ENCODE measurements around the gene TVP23C. TPM values are rescaled to one million over a fixed set of nuclear protein-coding genes. Genes with fewer than 3 reads are reported as not detected.
"Not testable (repeated sequence)": the region's sequence is repeated elsewhere in the genome, so short reads cannot be mapped to it uniquely, and the experiment has no call there.

The TVP23C gene
- total RNA-seq, 1 experiment from 2014 or later = 15.3 TPM

DNA sequence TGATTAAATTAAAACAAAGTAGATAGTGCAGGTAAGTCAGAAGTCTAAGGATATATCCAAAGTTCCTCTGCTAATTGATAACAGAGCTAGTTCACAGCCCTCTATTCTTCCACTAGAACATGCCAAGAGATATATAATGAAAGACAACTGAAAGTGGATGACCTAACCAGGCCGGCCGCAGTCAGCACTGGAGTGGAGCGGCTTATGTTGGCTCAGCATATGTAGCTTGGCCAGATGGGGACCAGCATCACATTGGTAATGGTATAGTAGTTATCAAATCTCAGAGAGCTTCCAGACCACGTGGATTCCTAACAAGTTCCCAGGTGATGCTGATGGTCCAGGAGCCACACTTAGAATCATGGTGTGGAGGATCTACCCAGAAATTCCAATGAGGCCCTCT, 18.2 kb upstream of the TVP23C start:
- H3K4me3 ChIP-seq (ENCODE audit: low read depth, low read length); H3K4me1 Mint-ChIP-seq (ENCODE audit: low read depth, unreplicated experiment); POLR2A ChIA-PET; H3K27me3 Mint-ChIP-seq (ENCODE audit: insufficient read depth, unreplicated experiment); DNase-seq; H3K36me3 Mint-ChIP-seq (ENCODE audit: insufficient read depth, unreplicated experiment); H3K9me3 Mint-ChIP-seq (ENCODE audit: unreplicated experiment); H3K27me3 ChIP-seq (replicated peaks; ENCODE audit: control insufficient read depth, insufficient read depth, low read length); H3K4me3 Mint-ChIP-seq (ENCODE audit: unreplicated experiment); intact Hi-C loops (cut with micrococcal nuclease; ENCODE audit: unreplicated experiment); H3K4me1 ChIP-seq; H3K27ac Mint-ChIP-seq (ENCODE audit: unreplicated experiment); BruUV-seq (replicated peaks); H3K36me3 ChIP-seq (ENCODE audit: control insufficient read depth, insufficient read depth, low read length); CTCF ChIA-PET; H3K9me3 ChIP-seq: not testable (repeated sequence)

DNA sequence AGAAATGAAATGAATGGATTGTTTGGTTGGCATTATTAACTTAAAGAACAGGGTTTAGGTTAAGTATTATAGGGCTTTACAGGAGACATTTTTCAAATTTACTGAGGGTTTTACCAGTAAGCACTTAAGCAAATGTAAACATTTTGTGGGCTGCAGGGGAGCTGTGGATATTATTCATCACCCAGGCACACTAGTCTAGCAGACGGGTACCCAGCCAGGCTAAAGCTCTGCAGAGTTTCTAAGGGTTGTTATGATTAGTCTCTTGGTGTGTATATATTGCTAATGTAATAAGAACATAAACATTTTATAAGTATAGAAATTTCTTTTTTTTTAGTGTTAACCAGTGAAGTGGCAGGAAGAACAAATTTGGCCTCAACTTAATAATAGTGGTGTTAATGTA, 13.6 kb upstream of the TVP23C start:
- CTCF ChIA-PET; H3K9me3 Mint-ChIP-seq (ENCODE audit: unreplicated experiment); H3K27me3 ChIP-seq (replicated peaks; ENCODE audit: control insufficient read depth, insufficient read depth, low read length); POLR2A ChIA-PET; DNase-seq; H3K4me3 ChIP-seq (ENCODE audit: low read depth, low read length); H3K36me3 ChIP-seq (ENCODE audit: control insufficient read depth, insufficient read depth, low read length); H3K4me3 Mint-ChIP-seq (ENCODE audit: unreplicated experiment); H3K36me3 Mint-ChIP-seq (ENCODE audit: insufficient read depth, unreplicated experiment); H3K27me3 Mint-ChIP-seq (ENCODE audit: insufficient read depth, unreplicated experiment); H3K27ac Mint-ChIP-seq (ENCODE audit: unreplicated experiment); intact Hi-C loops (cut with micrococcal nuclease; ENCODE audit: unreplicated experiment); H3K9me3 ChIP-seq; H3K4me1 Mint-ChIP-seq (ENCODE audit: low read depth, unreplicated experiment); BruUV-seq (replicated peaks); H3K4me1 ChIP-seq: not testable (repeated sequence)

- intact Hi-C loops (cut with micrococcal nuclease; ENCODE audit: unreplicated experiment); H3K27me3 ChIP-seq (replicated peaks; ENCODE audit: control insufficient read depth, insufficient read depth, low read length); H3K36me3 ChIP-seq (ENCODE audit: control insufficient read depth, insufficient read depth, low read length); H3K27ac Mint-ChIP-seq (ENCODE audit: unreplicated experiment); H3K9me3 ChIP-seq; DNase-seq; CTCF ChIA-PET; H3K4me1 ChIP-seq; H3K4me3 ChIP-seq (ENCODE audit: low read depth, low read length); POLR2A ChIA-PET; BruUV-seq (replicated peaks); H3K27me3 Mint-ChIP-seq (ENCODE audit: insufficient read depth, unreplicated experiment); H3K4me3 Mint-ChIP-seq (ENCODE audit: unreplicated experiment); H3K9me3 Mint-ChIP-seq (ENCODE audit: unreplicated experiment); H3K36me3 Mint-ChIP-seq (ENCODE audit: insufficient read depth, unreplicated experiment); H3K4me1 Mint-ChIP-seq (ENCODE audit: low read depth, unreplicated experiment): not testable (repeated sequence)
These were observed 11.4 kb upstream of the TVP23C start for GRCh38 chr17:15574660-15575059.

- H3K27me3 Mint-ChIP-seq (ENCODE audit: insufficient read depth, unreplicated experiment); H3K9me3 Mint-ChIP-seq (ENCODE audit: unreplicated experiment); H3K9me3 ChIP-seq; DNase-seq; H3K4me1 ChIP-seq; H3K27me3 ChIP-seq (replicated peaks; ENCODE audit: control insufficient read depth, insufficient read depth, low read length); H3K4me3 ChIP-seq (ENCODE audit: low read depth, low read length); intact Hi-C loops (cut with micrococcal nuclease; ENCODE audit: unreplicated experiment); CTCF ChIA-PET; H3K27ac Mint-ChIP-seq (ENCODE audit: unreplicated experiment); H3K4me3 Mint-ChIP-seq (ENCODE audit: unreplicated experiment); POLR2A ChIA-PET; H3K36me3 Mint-ChIP-seq (ENCODE audit: insufficient read depth, unreplicated experiment); H3K4me1 Mint-ChIP-seq (ENCODE audit: low read depth, unreplicated experiment); BruUV-seq (replicated peaks); H3K36me3 ChIP-seq (ENCODE audit: control insufficient read depth, insufficient read depth, low read length): not testable (repeated sequence)
These were observed 10.6 kb upstream of the TVP23C start for GRCh38 chr17:15573870-15574269.

DNA sequence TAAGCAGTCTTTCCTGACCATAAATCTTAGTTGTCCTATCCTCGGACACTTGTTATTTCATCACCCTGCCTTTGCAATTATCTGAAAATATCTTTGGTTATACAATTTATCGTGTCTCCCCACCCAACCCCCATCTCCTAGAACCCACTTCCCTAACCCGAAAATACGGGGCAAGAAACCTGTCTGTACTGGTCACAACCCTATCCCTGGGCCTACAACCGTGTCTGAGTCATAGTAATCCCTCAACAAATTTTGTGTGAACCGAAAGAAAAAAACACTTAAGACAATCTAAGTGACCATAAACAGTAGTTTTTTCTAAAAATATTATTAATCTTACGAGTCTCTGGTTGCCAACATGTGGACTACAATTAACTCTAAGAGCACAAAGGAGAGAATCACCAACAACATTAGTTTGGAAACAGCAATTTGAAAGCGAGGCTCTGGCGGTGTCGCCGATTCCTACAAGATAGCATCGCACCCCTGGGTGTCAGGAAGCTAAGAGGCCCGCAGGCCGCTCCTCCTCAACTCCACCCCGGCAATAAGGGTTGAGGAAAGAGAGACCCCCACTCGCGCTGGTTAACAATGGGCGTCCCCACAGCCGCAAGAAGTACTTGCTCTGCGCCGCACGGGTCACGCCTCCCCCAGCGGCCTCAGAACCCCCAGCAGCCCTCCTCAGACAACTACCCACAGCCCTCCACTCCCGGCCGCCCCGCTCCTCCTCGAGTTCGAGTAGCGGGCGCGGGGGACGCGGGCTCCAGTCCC, 489 bp downstream of the TVP23C start:
- Mint-ChIP-seq H3K36me3 (ENCODE audit: insufficient read depth, unreplicated experiment) (peaks cover 12% of the 10 kb centered on the region), H3K4me3 (ENCODE audit: unreplicated experiment) (peak overlapping the region; percentile 80), H3K27ac (ENCODE audit: unreplicated experiment) (peak overlapping the region; percentile 89), H3K4me1 (ENCODE audit: low read depth, unreplicated experiment) (peaks cover 13% of the 10 kb centered on the region)
- intact Hi-C loops (cut with micrococcal nuclease; ENCODE audit: unreplicated experiment); BruUV-seq (replicated peaks); POLR2A ChIA-PET; H3K27me3 Mint-ChIP-seq (ENCODE audit: insufficient read depth, unreplicated experiment); H3K4me1 ChIP-seq; CTCF ChIA-PET; H3K9me3 ChIP-seq; DNase-seq; H3K9me3 Mint-ChIP-seq (ENCODE audit: unreplicated experiment); H3K36me3 ChIP-seq (ENCODE audit: control insufficient read depth, insufficient read depth, low read length); H3K27me3 ChIP-seq (replicated peaks; ENCODE audit: control insufficient read depth, insufficient read depth, low read length): not testable (repeated sequence)
- peak overlapping the region; percentile 54 for H3K4me3 ChIP-seq (ENCODE audit: low read depth, low read length)

DNA sequence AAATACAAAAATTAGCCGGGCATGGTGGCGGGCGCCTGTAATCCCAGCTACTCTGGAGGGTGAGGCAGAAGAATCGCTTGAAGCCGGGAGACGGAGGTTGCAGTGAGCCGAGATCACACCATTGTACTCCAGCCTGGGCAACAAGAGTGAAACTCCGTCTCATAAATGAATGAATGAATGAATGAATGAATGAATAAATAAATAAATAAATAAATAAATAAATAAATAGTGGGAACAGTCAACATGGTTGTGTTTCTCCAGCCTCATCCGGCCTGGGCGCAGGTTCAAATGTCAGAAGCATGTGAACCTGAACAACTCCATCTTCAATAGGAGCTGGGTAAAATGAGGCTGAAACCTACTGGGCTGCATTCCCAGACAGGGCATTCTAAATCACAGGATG, 1.8 kb downstream of the TVP23C start:
- H3K27ac Mint-ChIP-seq (ENCODE audit: unreplicated experiment); H3K36me3 ChIP-seq (ENCODE audit: control insufficient read depth, insufficient read depth, low read length); H3K9me3 ChIP-seq; POLR2A ChIA-PET; intact Hi-C loops (cut with micrococcal nuclease; ENCODE audit: unreplicated experiment); H3K27me3 ChIP-seq (replicated peaks; ENCODE audit: control insufficient read depth, insufficient read depth, low read length); DNase-seq; BruUV-seq (replicated peaks); H3K9me3 Mint-ChIP-seq (ENCODE audit: unreplicated experiment); H3K4me3 Mint-ChIP-seq (ENCODE audit: unreplicated experiment); H3K4me3 ChIP-seq (ENCODE audit: low read depth, low read length); H3K4me1 ChIP-seq; H3K27me3 Mint-ChIP-seq (ENCODE audit: insufficient read depth, unreplicated experiment); CTCF ChIA-PET: not testable (repeated sequence)
- peaks cover 13% of the 10 kb centered on the region for H3K4me1 Mint-ChIP-seq (ENCODE audit: low read depth, unreplicated experiment)
- H3K36me3 Mint-ChIP-seq (ENCODE audit: insufficient read depth, unreplicated experiment) = peaks cover 12% of the 10 kb centered on the region

DNA sequence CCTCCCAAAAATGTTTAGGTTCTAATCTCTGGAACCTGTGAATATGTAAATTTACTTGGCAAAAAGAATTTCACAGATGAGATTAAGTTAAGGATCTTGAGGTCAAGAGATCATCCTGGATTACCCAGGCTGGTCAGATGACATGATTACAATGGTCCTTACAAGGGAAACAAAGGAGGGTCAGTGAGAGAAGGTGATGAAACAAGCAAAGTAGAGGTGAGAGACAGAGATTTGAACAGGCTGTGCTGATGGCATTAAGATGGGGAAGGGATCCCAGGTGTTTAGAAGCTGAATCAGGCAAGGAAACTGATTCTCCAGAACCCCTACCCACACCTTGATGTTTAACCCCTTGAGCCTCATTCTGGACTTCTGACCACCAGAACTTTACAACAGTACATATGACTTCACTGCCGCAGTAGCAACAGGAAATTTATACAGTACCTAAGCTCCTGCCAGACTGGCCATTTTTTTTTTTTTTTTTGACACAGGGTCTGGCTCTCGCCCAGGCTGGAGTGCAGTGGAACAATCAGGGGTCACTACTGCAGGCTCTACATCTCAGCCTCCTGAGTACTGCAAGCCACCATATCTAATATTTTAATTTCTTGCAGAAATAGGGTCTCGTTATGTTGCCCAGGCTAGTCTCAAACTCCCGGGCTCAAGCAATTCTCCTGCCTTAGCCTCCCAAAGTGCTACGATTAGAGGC, 4.7 kb downstream of the TVP23C start:
- BruUV-seq (replicated peaks); H3K27ac Mint-ChIP-seq (ENCODE audit: unreplicated experiment); H3K4me3 Mint-ChIP-seq (ENCODE audit: unreplicated experiment); intact Hi-C loops (cut with micrococcal nuclease; ENCODE audit: unreplicated experiment); H3K4me3 ChIP-seq (ENCODE audit: low read depth, low read length); H3K9me3 Mint-ChIP-seq (ENCODE audit: unreplicated experiment); DNase-seq; H3K4me1 ChIP-seq; CTCF ChIA-PET; H3K27me3 Mint-ChIP-seq (ENCODE audit: insufficient read depth, unreplicated experiment); H3K9me3 ChIP-seq; H3K36me3 ChIP-seq (ENCODE audit: control insufficient read depth, insufficient read depth, low read length); POLR2A ChIA-PET; H3K27me3 ChIP-seq (replicated peaks; ENCODE audit: control insufficient read depth, insufficient read depth, low read length): not testable (repeated sequence)
- Mint-ChIP-seq H3K4me1 (ENCODE audit: low read depth, unreplicated experiment) (peaks cover 13% of the 10 kb centered on the region), H3K36me3 (ENCODE audit: insufficient read depth, unreplicated experiment) (peaks cover 17% of the 10 kb centered on the region)

All from Caco-2 (cell line).